Vein endothelial cell (primary cell): ENCODE measurements around the gene HAPSTR1. TPM values are rescaled to one million over a fixed set of nuclear protein-coding genes. Genes with fewer than 3 reads are reported as not detected.

ENCODE experiments used
- total RNA-seq: library from RNA; depleted of rRNA; stranded (reverse); fragments of >200 nt; gene quantifications from 2 replicates; pipeline ENCODE4 v1.2.3, GENCODE V29; 2012

HAPSTR1 gene, protein sequence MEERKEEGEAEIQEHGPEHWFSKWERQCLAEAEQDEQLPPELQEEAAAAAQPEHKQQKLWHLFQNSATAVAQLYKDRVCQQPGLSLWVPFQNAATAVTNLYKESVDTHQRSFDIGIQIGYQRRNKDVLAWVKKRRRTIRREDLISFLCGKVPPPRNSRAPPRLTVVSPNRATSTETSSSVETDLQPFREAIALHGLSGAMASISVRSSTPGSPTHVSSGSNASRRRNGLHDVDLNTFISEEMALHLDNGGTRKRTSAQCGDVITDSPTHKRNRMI
- total RNA-seq: 83.3 and 90.6 TPM in 2 replicates

DNA sequence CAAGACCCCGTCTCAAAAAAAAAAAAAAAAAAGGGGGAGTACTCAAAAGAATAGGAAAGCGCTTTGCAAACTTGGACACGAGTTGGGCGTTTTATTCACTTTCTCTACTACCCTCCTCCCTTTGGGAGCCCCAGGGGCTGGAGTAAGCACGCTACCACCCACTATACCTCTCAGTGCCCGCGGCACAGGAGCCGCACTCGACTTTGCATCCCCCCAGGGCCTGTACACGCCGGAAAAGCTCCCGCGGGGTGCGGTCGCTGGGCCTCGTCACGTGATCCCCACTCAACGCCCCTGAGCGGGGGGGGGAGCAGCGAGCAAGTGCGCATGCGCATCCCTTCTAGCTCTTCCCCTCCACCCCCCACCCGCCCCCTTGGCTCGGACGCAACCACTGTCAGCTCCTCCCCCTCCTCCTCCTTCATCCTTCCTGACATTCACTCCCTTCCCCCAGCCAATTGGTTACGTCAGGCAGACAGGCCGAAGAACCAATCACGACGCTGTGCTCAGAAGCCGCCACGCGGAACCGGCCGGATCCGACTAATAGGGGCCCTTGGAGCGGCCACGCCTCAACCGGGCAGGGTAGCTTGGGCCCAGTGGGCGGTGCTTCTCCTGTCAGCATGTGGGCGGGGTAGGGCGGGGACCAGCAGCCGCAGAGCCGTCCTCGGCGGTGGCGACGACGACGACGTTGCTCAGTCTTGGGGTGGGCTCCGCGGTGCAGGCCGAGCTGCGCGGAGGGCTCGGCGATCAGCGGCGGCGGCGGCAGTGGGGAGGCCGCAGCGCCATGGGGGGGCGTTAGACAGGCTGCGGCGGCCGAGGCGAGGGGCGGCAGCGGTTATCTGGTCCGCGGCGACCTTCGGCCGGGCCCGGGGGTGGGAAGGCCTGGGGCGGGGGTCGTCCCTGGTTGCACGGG, at the start of gene HAPSTR1:
Gene HAPSTR1, plus strand, starts transcription at position 685 of the 907 bp plus-strand sequence. CDS start 401 bp downstream, outside the sequence.

Other genes with a start within 250 kb of the HAPSTR1 start
- 59.0 and 97.0 TPM in 2 replicates for gene CARHSP1, start 222.6 kb upstream of the HAPSTR1 start, total RNA-seq
- gene LITAFD, start 209.3 kb upstream of the HAPSTR1 start, total RNA-seq: not detected in 2 replicates
- 66.0 and 67.3 TPM in 2 replicates for gene USP7, start 127.7 kb upstream of the HAPSTR1 start, total RNA-seq